ENCODE results near the gene F2.

GRCh38 chr11:46694607-46695006 lies 24.4 kb upstream of the F2 start:
- TF ChIP-seq CTCF (IDR thresholded peaks at IDR 0.05) (no peak), POLR2A (IDR thresholded peaks at IDR 0.05) (no peak), EP300 (IDR thresholded peaks at IDR 0.05) (no peak), POLR2AphosphoS5 (IDR thresholded peaks at IDR 0.05) (no peak)
